Measurements from ENCODE around the gene SLC35C1.
"Not testable (repeated sequence)": the region's sequence is repeated elsewhere in the genome, so short reads cannot be mapped to it uniquely, and the experiment has no call there.

SLC35C1 gene

DNA sequence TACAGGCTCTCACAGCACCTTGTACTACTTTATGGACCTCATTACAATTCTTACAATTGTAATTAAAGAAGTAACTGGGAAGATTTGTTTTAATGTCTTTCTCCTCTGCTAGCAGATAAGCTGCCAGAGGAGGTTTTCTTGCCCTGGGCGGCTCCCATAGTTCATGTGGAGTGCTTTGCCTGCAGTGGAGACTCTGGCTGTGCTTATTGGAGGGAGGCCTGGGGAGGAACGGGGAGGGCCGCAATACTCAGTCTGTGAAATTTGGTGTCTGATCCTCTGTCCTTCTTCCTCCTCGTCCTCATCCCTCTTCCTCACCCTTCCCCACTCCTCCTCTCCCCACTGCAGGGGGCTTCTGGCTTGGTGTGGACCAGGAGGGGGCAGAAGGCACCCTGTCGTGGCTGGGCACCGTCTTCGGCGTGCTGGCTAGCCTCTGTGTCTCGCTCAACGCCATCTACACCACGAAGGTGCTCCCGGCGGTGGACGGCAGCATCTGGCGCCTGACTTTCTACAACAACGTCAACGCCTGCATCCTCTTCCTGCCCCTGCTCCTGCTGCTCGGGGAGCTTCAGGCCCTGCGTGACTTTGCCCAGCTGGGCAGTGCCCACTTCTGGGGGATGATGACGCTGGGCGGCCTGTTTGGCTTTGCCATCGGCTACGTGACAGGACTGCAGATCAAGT lies 5.6 kb downstream of the SLC35C1 start:
- no peak for DNase-seq (ENCODE audit: low read depth in 4 of 4, low spot score in 1 of 4)

DNA sequence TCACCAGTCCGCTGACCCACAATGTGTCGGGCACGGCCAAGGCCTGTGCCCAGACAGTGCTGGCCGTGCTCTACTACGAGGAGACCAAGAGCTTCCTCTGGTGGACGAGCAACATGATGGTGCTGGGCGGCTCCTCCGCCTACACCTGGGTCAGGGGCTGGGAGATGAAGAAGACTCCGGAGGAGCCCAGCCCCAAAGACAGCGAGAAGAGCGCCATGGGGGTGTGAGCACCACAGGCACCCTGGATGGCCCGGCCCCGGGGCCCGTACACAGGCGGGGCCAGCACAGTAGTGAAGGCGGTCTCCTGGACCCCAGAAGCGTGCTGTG lies 6.1 kb downstream of the SLC35C1 start:
- DNase-seq (ENCODE audit: low read depth in 4 of 4, low spot score in 1 of 4), result no peak

DNA sequence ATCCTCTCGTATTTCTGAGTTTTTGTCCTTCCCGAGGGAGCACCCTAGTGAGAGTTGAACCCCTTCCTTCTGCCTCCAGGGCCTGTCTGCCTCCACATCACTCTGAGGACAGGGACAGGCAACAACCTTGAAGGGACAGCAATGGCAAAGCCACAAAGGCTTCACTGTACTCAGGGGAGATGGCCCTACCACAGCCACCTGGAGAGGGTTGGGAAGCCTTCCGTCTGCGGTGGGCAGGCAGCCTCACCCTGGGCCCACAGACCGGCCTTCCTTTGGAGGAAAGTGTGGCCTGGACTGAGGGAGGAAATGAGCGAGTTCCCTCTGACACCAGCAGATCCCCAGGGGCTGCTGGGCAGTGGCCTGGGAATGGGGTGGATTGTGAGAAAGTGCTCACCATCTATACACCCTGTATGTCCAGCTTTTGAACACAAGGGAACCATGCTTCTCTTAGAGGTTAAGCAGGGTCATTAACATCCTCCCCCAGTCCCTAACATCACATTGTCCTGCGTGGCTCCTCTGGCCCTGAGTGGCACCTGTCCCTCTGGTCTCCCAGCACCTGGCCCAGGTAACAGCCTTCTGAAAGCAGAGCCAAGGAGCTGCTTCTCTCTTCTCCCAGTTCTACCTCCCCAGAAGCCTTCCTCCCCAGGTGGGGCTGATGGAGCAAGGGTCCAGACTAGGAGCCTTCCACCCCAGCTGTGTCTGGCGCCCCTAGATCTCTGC lies 6.8 kb downstream of the SLC35C1 start:
- no peak for DNase-seq (ENCODE audit: low read depth in 4 of 4, low spot score in 1 of 4)

DNA sequence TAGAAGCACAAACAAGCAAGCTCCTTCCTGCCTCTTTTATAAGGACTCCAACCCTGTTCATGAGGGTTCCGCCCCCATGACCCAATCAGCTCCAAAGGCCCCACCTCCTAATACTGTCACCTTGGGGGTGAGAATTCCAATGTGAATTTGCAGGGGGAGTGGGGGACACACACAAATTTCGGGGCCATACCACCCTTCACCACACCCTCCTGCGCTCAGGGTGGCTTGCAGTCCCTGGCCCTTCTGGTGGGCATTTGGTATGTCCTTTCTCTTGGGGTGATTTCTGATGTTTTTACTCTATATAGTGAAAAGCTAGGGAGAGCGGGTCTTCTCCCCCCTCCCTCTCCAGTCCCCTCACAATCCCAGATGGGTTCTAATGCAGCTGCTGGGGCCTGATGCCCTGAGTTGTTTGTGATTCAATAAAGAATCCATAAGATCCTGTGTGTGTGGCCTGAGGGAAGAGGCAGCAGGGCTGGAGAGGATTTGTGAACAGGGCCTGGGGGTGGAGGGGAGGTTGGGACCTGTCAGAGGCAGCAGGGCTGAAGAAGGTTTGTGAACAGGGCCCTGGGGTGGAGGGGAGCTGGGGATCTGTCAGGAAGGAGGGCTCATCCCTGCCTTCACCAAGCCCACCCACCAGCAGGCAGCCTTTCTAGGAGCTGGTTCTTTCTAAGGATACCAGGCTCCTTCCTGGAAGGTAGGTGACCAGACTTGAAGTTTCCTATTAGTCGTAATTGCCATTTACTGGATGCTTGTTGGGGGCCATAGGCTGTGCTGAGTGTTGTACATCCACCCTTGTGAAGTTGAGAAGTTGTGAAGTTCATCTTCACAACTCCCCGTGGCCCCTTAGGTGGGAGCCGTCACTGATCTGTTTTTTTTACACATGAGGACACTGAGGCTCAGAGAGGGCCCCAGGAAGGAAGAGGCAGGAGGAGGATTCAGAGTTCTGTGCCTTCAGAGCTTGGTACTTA lies 7.9 kb downstream of the SLC35C1 start:
- DNase-seq (ENCODE audit: low read depth in 4 of 4, low spot score in 1 of 4), result no peak

DNA sequence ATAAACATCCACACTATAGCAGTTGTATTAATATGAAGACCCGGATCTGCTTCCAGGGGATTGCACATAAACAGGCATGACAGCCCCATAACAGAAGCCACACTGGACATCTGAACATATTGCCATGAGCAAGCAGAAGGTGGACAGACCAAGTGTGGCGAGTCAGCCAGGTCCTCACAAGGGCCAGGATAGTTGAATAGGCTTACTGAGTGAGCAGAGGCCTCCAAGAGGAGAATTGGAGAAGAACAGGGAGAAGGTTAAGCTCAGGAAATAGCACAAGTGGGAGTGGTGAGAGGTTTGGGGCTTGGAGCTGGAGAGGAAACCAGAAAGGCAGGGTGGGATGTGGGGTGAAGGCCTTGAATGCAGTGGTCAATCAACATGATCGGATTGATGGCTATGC lies 10.8 kb downstream of the SLC35C1 start:
- no peak for DNase-seq (ENCODE audit: low read depth in 4 of 4, low spot score in 1 of 4)

DNA sequence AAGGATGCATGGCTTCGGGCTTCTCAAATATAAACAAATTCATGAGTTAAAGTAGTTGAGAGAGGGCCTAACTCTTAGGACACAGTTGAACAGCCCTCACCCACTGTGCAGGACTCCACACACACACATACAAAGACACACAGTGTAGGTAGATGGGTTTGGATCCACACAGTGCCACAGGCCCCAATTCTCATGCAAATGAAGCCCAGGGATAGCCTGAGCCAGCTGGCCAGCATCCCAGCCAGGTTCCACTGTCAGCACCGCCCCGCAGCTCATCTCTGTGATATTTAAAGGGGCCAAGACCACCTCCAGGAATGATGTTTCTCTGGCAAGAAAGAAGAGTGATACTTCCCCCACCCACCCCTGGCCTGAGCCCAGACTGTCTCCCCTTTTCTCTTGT lies 11.7 kb downstream of the SLC35C1 start:
- DNase-seq (ENCODE audit: low read depth in 4 of 4, low spot score in 1 of 4), result no peak

DNA sequence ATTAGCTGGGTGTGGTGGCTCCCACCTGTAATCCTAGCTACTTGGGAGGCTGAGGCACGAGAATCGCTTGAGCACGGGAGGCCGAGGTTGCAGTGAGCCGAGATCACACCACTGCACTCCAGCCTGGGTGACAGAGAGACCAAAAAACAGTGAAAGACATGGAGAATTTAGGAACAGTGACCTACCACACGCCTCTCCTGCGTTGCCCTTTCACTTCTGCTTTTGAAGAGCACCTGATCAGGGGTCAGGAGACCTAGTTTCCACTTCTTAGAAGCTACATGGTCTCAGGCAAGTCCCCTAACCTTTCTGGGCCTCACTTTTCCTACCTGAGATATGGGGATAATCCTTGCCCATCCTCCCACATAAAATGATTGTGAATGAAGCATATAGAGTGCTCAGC lies 12.2 kb downstream of the SLC35C1 start:
- no peak for DNase-seq (ENCODE audit: low read depth in 4 of 4, low spot score in 1 of 4)

DNA sequence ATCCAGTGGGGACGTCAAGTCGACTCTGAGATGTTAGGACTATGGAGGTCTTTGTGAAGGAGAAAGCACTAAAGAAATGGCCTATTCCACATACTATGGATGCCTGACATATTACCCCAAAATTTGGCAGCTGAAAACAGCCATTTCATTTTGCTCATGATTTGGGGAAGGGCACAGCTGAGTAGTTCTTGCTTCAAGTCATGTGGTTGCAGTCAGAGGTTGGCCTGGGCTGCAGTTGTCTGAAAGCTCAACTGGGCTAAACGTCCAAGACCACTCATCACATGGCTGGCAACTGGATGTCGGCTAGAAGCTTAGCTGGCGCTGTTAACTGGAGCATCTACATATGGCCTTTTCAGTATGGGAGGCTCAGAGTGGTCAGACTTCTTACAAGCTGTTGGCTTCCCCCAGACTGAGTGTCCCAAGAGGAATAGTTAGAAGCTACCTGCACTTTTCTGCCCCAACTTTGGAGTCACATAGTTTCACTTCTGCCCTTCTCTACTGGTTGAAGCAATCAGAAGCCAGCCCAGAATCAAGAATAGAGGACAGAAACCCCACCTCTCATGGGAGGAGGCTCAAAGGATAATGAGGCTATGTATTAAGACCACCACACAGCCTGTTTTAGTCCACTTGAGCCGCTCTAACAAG lies 14.1 kb downstream of the SLC35C1 start:
- no peak for DNase-seq (ENCODE audit: low read depth in 4 of 4, low spot score in 1 of 4)

DNA sequence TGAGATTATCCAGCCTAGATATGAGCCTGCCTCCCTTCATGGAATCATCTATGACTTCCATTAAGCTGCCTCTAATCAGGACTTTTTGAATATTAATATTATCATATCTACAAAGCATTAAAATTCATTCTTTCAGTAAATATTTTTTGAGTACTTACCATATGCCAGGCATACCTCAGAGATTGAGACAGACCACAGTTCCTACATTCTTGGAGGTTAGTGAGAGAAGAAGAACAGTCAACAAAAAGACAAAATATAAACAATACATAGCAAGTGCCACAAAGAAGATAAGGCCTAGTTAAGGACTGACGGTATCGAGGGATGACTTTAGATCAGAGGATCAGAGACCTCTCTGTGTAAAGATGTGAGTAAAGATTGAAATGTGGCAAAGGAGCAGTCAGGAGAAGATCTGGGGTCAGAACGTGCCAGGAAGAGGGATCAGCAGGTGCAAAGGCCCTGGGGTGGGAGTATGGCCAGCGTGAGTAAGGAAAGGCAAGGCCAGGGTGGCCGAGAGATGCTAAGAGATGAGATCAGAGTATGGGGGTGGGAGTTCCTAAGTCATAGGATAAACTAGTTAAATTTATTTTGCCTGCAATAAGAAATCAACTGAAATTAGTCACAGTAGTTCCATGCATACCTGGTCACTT lies 15.4 kb downstream of the SLC35C1 start:
- DNase-seq (ENCODE audit: low read depth in 4 of 4, low spot score in 1 of 4), result no peak

DNA sequence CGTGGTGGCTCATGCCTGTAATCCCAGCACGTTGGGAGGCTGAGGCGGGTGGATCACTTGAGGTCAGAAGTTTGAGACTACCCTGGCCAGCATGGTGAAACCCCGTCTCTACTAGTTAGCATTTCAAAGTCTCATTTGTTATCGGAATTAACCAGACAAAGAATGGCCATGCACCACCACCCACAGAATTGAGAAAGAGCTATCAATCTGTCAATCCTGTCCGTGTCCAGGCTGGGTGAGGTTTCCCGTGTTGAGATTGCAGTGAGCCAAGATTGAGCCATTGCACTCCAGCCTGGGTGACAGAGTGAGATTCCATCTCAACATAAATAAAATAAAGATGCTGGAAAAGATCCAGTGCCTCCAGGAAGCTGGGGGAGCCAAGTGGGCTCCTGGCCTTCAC lies 21.5 kb downstream of the SLC35C1 start:
- not testable (repeated sequence) for DNase-seq (ENCODE audit: low read depth in 4 of 4, low spot score in 1 of 4)

DNA sequence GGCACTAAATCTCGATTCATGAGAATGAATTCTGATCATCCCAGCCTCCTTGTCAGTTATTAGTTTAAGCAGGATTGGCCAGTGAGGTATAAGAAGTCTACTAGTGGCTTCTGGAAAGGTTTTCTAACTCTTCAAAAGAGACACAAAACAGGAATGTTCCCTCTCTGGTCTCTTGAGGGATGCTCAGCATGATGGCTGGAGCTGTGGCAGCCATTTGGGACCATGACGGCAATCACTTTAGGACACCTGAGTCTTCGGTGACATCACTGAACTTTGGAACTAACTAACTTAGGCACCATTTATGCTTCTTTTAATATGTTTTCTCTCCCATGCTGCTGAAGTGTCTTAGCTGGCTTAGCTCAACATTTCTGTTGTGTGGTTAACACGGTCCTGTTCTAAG lies 22.2 kb downstream of the SLC35C1 start:
- DNase-seq (ENCODE audit: low read depth in 4 of 4, low spot score in 1 of 4), result no peak

DNA sequence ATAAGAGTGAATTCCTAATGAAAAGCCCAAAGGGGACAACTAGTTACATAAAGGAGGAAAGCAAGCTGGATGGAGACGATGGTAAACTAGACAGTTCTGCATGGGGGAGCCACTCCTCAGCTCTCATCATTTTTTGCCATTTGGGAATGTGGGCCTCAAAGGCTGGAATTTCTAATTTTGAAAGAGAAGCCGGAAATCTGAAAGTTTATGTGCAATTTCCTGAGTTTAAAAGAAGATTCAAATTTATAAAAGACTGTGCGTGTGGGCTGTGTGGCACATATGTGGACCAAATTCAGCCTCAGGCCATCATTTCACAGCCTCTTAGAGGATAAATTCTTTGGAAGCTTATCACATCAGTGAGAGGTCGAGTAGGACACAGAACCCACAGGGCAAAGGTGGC lies 24.0 kb downstream of the SLC35C1 start:
- no peak for DNase-seq (ENCODE audit: low read depth in 4 of 4, low spot score in 1 of 4)

DNA sequence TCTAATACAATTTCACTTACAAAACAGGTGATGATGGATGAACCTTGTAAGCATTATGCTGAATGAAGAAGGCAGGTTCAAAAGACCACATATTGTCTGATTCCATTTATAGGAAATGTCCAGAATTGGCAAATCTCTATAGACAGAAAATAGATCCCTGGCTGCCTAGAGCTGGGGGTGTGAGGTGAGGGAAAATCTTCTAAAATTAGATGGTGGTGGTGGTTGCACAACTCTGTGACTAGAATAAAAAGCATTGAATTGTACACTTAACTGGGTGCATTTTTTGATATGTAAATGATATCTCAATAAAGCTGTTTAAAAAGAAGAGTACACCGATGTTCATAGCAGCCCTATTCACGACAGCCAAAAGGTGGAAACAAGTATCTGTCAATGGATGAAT lies 25.6 kb downstream of the SLC35C1 start:
- no peak for DNase-seq (ENCODE audit: low read depth in 4 of 4, low spot score in 1 of 4)

DNA sequence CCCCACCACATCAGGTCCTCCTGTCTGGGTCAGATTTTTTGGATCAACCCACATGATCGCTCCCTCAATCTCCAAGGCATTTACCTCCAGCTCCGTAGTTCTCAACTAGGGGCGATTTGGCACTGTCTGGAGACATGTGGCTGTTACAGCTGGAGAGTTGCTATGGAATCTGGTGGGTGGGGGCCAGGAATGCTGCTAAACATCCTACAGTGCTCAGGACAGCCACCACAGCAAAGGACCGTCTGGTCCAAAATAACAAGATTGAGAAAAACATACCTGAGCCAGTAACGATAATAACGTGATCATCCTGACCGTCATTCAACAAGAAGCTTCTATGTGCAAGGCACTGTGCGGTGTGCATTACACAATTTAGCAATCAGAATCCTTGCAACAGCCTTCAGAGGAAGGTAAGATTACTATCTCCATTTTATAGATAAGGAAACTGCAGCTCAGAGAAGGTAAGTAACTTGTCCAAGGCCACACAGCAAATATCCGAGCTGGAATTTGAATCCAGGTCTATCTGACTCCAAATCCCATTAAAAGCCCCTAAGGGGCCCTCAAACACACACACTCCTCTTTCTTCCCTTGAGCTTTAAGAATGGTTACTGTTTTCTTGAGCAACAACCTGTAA lies 28.0 kb downstream of the SLC35C1 start:
- DNase-seq (ENCODE audit: low read depth in 4 of 4, low spot score in 1 of 4), result no peak

DNA sequence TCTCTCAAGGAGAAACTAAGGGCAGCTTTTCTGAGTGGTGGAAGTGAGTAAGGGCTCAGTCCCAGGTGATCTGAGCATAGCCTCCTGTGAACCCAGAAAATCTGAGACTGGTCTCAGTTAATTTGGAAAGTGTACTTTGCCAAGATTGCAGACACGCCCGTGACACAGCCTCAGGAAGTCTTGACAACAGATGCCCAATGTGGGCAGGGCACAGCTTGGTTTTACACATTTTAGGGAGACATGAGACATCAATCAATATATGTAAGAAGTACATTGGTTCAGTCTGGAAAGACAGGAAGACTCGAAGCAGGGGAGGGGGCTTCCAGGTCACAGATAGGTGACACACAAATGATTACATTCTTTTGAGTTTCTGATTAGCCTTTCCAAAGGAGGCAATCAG lies 28.8 kb downstream of the SLC35C1 start:
- DNase-seq (ENCODE audit: low read depth in 4 of 4, low spot score in 1 of 4), result no peak

DNA sequence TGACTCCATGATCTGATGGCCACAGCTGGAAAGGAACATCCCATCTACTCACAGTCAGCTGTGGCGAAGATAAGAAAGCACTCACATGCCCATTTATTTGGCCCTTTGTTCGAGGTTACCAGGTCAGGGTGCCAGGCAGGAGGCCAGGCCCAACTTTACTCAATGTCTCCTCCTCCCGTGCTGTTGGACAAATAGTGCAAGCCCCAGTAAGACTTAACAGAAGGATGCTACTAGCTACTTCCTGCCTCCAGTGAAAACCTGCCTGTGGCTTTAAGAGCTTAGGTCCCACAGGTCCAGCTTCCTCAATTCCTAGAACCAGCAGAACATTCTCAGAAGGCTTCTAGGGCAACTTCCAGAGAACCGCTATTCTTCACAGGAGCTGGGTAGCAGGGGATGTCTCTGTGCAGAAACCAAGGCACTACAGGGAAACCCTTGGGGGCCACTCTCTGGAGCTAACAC lies 29.4 kb downstream of the SLC35C1 start:
- no peak for DNase-seq (ENCODE audit: low read depth in 4 of 4, low spot score in 1 of 4)

DNA sequence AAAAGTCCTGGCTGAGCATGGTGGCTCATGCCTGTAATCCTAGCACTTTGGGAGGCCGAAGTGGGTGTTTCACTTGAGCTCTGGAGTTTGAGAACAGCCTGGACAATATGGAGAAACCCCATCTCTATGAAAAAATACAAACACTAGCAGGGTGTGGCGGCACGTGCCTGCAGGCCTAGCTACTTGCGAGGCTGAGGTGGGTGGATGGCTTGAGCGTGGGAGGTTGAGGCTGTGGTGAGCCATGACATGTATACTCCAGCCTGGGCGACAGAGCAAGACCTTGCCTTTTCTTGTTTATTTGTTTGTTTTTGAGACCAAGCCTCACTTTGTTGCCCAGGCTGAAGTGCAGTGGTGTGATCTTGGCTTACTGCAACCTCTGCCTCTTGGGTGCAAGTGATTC lies 34.3 kb downstream of the SLC35C1 start:
- DNase-seq (ENCODE audit: low read depth in 4 of 4, low spot score in 1 of 4), result no peak

DNA sequence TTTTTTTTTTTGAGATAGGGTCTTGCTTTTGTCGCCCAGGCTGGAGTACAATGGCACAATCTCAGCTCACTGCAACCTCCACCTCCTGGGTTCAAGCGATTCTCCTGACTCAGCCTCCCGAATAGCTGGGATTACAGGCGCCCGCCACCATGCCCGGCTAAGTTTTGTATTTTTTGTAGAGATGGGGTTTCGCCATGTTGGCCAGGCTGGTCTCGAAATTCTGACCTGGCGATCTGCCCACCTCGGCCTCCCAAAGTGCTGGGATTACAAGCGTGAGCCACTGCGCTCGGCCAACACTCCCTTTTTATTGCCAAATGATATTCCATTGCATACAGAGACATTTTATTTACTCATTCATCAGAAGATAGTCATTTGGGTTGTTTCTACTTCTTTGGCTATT lies 35.3 kb downstream of the SLC35C1 start:
- DNase-seq (ENCODE audit: low read depth in 4 of 4, low spot score in 1 of 4), result not testable (repeated sequence)

DNA sequence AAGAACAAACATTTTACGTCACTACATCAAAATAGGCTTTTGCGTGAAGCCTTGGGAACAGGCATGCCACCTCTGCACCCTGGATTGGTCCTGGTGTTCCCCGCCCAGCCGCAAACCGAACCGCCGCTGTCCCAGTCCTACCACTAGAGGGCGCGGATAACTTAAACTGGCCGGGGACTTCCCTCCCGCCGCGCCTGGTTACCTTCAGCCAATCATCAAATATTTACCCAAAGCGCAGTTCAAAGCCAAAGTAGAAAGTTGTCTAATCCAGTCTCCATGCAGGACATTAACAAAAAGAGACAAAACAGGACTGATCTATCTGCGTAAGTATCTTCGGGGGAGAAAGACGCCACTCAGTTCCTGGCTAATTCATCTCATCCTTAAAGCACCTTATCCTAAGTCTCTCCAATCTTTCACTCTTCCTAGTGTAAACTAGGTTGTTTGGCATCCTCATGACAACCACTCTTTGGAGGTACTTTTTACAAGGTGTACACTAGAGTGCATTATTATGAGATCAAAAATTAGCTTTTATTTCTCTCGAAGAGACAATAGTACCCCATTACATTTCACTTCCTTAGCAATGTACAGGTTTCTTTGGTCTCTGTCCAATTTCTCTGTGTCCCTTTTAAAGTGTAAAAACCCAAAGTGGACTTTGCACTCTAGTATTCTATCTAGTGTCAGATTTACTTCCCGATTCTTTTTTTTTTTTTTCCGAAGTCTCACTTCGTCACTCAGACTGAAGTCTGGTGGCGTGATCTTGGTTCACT lies 38.4 kb downstream of the SLC35C1 start:
- DNase-seq (ENCODE audit: low read depth in 4 of 4, low spot score in 1 of 4), result peak; percentile 76 to 80 (median 78)

Measured in stimulated activated CD4-positive, alpha-beta T cell treated with anti-CD3 and anti-CD28 coated beads, Interleukin-1b, Interleukin-23, amount 100 ng/mL, for 24 hours (primary cell).